Measurements from ENCODE around the gene ZNF668. TPM values are rescaled to one million over a fixed set of nuclear protein-coding genes. Genes with fewer than 3 reads are reported as not detected.

ZNF668 gene
- total and polyA plus RNA-seq, 2 of the 8 experiments (the other 6 are each of a cell fraction or from before 2014, with no cell fraction given): 14.0 to 14.3 TPM

GRCh38 chr16:31117384-31118222 is 43.6 kb upstream of the ZNF668 start, which contains the start of gene KAT8 (continued):
- TF ChIP-seq TAF7 (optimal IDR thresholded peaks at IDR 0.05; ENCODE audit: borderline replicate concordance, low read depth, low read length) (peak; percentile 88), GABPA (IDR thresholded peaks at IDR 0.05; ENCODE audit: borderline replicate concordance, insufficient read depth, low read length) (peak; percentile 93), HDAC6 (IDR thresholded peaks at IDR 0.05; ENCODE audit: low read depth, low read length) (no peak), SRF (IDR thresholded peaks at IDR 0.05; ENCODE audit: low read depth, low read length) (no peak), TBP (IDR thresholded peaks at IDR 0.05; ENCODE audit: low read depth, low read length) (peak; percentile 88), CTCF (IDR thresholded peaks at IDR 0.05; ENCODE audit: control extremely low read depth in 1 of 3, insufficient read depth in 1 of 3, low read depth in 1 of 3, low read length in 3 of 3) (peak in 1 of 3 experiments; percentile 4; a peak in 1 of 4 replicates), KDM5A (IDR thresholded peaks at IDR 0.05; ENCODE audit: low read length) (peak; percentile 94), SIN3A (conservative IDR thresholded peaks at IDR 0.05 in 1 of 2, IDR thresholded peaks at IDR 0.05 in 1 of 2; ENCODE audit: low read depth in 1 of 2, low read length in 2 of 2) (peak; percentile 45 to 69; a peak in 1 of 4 replicates), PHF8 (conservative IDR thresholded peaks at IDR 0.05; ENCODE audit: low read depth, low read length) (peak; percentile 95), TAF1 (IDR thresholded peaks at IDR 0.05; ENCODE audit: low read depth, low read length) (peak; percentile 86), SIRT6 (IDR thresholded peaks at IDR 0.05; ENCODE audit: low read length) (no peak)
